Kidney (tissue), 14 donors: ENCODE data around the gene CST2. TPM values are rescaled to one million over a fixed set of nuclear protein-coding genes. Genes with fewer than 3 reads are reported as not detected.

Source experiments
- DNase-seq, 5 donors: peaks; one replicate each; pipeline ENCODE4 v3.0.0-alpha.2; 2013 to 2020
- FAIRE-seq: peaks from 2 replicates; lab custom pipeline; 2012; peaks lifted over from hg19 to GRCh38; lab: Jason Lieb, UNC
- H3K27ac ChIP-seq, 2 donors: one replicate each; pipeline ENCODE4 v1.7.0; 2013; ENCODE audit warnings: low read depth in 2 of 2, low read length in 2 of 2, inconsistent platforms in 1 of 2
- H3K27me3 ChIP-seq: one replicate; pipeline ENCODE4 v1.7.1; 2013; ENCODE audit warnings: low read length, inconsistent platforms; ENCODE audit not compliant: control insufficient read depth, insufficient read depth
- H3K36me3 ChIP-seq, 3 donors: one replicate each; pipeline versions ENCODE4 v1.7.0 to v1.7.1; 2013; ENCODE audit warnings: low read length in 3 of 3, control low read depth in 1 of 3, inconsistent platforms in 1 of 3; ENCODE audit not compliant: insufficient read depth in 3 of 3, control insufficient read depth in 2 of 3
- H3K4me1 ChIP-seq, 3 donors: one replicate each; pipeline versions ENCODE4 v1.7.0 to v1.7.1; 2013; ENCODE audit warnings: low read length in 3 of 3, inconsistent platforms in 1 of 3, low read depth in 1 of 3; ENCODE audit not compliant: control insufficient read depth in 2 of 3, insufficient read depth in 2 of 3
- H3K4me3 ChIP-seq, 3 donors: one replicate each; pipeline versions ENCODE4 v1.7.0 to v1.8.1; 2013; ENCODE audit warnings: low read length in 3 of 3, control low read depth in 1 of 3, inconsistent platforms in 1 of 3
- H3K9ac ChIP-seq, 3 donors: one replicate each; pipeline versions ENCODE4 v1.7.0 to v1.7.1; 2013; ENCODE audit warnings: low read length in 3 of 3, control low read depth in 1 of 3, inconsistent platforms in 1 of 3
- H3K9me3 ChIP-seq, 3 donors: one replicate each; pipeline versions ENCODE4 v1.7.0 to v1.7.1; 2013; ENCODE audit warnings: low read length in 3 of 3, control low read depth in 1 of 3, inconsistent platforms in 1 of 3; ENCODE audit not compliant: control insufficient read depth in 2 of 3, insufficient read depth in 1 of 3
- CTCF ChIP-seq: IDR thresholded peaks from 3 replicates; pipeline ENCODE4 v1.5.1; 2012; ENCODE audit warnings: mild to moderate bottlenecking, moderate library complexity, borderline replicate concordance; ENCODE audit not compliant: insufficient read depth; ENCODE audit errors: extremely low read depth
- intact Hi-C: fragments of 100-400 bp; cut with DNase I; formaldehyde crosslinking; loops from one replicate; pipeline ENCODE4 v1.11.1; 2022
- polyA plus RNA-seq: library from polyadenylated mRNA; stranded (reverse); fragments of 350-450 nt; fragmentation: Illumina TruSeq; extraction: RNeasy Lipid Tissue Mini Kit (QIAGEN cat#74804); gene quantifications from one replicate; pipeline ENCODE4 v1.2.3, GENCODE V29; 2014; ENCODE audit warnings: low read depth, low replicate concordance; ENCODE audit not compliant: insufficient read depth
- total RNA-seq: library from RNA; stranded (reverse); fragmentation: NEBNext Ultra II Directional; extraction: Animal tissue kit (Norgen Biotek cat#: 25700); gene quantifications from one replicate; pipeline ENCODE4 v1.2.1, GENCODE V29; 2021
- donor health status: control.
- donor health status: control.
- donor health status: control.
- donor health status: control.
- donor health status: control.
- donor health status: DM: yes; HTN: yes; CAD: no.
- donor health status: Normal renal cell carcinoma (clear cell type).

Gene CST2
- total and polyA plus RNA-seq, 2 donors from 2014 or later: not detected

DNA sequence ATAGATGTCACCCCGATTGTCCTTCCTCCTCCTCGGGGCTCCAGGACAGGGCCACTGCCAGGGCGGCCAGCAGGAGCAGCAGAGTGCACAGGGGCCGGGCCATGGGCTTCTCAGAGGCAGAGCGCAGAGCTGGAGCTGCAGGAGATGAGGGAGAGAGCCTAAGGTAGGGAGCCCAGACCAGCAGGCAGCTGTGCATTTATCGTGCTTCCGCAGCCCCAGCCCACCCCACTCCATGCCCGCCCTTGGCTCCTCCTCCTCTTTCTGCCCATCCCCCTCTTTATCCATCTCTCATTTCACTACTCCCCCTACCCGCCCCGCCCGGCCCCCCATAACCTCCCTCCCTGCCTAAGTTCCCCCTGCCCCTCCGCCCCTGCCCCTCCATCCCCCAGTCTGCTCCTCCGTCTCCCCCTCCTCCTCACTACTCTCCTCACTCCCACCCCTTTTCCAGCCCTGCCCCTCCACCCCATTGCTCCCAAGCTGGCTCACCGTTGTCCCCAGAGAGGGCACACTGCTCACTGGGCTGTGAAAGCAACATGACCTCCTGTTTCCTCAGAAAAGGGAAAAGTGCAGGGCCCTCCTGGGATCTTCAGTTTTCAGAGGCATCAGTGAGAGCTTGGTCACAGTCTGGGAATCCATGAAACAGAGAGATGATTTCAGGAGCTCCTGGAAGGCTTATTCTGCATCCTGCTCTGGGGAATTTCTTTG lies 50.3 kb downstream of the CST2 start:
- DNase-seq (peak in 4 of 5 donors; percentile 89 to 92 (median 91)), FAIRE-seq (no peak)
- Histone ChIP-seq H3K4me1 (no peaks in the 10 kb centered on the region), H3K36me3 (no peaks in the 10 kb centered on the region), H3K9me3 (no peaks in the 10 kb centered on the region), H3K9ac (no peak overlapping the region), H3K27me3 (no peaks in the 10 kb centered on the region), H3K27ac (no peak overlapping the region), H3K4me3 (no peak overlapping the region)
- no peak for TF ChIP-seq CTCF
- intact Hi-C loops: no loop called here

DNA sequence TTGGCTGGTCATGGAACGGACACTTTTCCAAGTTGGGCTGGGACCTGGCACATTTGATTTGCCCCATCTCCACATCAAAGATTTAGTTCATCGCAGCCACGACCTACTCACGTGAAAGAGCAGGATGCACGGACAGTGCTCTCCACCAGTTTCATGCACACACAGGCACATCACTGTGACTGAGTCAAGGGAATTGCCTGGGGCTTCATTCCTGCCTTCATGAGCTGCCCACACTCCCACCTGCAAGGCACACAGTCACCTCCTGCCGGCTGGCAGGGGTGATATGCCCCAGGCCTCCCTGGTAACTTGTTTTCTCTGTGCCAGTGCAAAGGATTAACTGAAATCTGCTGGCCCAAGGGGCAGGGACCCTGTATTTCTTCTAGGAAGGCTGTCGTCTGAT lies 52.4 kb downstream of the CST2 start:
- FAIRE-seq: no peak
- H3K9ac ChIP-seq: no peak overlapping the region
- intact Hi-C loops: no loop called here
- no peak overlapping the region for H3K4me3 ChIP-seq
- TF ChIP-seq CTCF: no peak
- no peaks in the 10 kb centered on the region for H3K36me3 ChIP-seq
- no peak for DNase-seq
- H3K9me3 ChIP-seq: no peaks in the 10 kb centered on the region
- no peak overlapping the region for H3K27ac ChIP-seq
- no peaks in the 10 kb centered on the region for H3K27me3 ChIP-seq
- no peaks in the 10 kb centered on the region for H3K4me1 ChIP-seq

Other genes with a start within 250 kb of the CST2 start
- gene CST9, start 220.8 kb downstream of the CST2 start, total RNA-seq: not detected
- gene CST9, start 220.8 kb downstream of the CST2 start, polyA plus RNA-seq: not detected
- 852 TPM for gene CST3, start 188.8 kb downstream of the CST2 start, total RNA-seq
- gene CST3, start 188.8 kb downstream of the CST2 start, polyA plus RNA-seq: 942 TPM
- gene CST4, start 137.7 kb downstream of the CST2 start, total RNA-seq: not detected
- gene CST4, start 137.7 kb downstream of the CST2 start, polyA plus RNA-seq: not detected
- not detected for gene CST1, start 75.8 kb downstream of the CST2 start, total RNA-seq
- gene CST1, start 75.8 kb downstream of the CST2 start, polyA plus RNA-seq: not detected
- gene CST5, start 53.0 kb upstream of the CST2 start, total RNA-seq: not detected
- gene CST5, start 53.0 kb upstream of the CST2 start, polyA plus RNA-seq: not detected
- gene GGTLC1, start 162.1 kb upstream of the CST2 start, total RNA-seq: not detected
- gene GGTLC1, start 162.1 kb upstream of the CST2 start, polyA plus RNA-seq: not detected